Measurements from ENCODE around the gene RASSF1.
A peak's percentile ranks its signal among the peaks of the same experiment; 100 is the strongest.

Gene RASSF1

DNA sequence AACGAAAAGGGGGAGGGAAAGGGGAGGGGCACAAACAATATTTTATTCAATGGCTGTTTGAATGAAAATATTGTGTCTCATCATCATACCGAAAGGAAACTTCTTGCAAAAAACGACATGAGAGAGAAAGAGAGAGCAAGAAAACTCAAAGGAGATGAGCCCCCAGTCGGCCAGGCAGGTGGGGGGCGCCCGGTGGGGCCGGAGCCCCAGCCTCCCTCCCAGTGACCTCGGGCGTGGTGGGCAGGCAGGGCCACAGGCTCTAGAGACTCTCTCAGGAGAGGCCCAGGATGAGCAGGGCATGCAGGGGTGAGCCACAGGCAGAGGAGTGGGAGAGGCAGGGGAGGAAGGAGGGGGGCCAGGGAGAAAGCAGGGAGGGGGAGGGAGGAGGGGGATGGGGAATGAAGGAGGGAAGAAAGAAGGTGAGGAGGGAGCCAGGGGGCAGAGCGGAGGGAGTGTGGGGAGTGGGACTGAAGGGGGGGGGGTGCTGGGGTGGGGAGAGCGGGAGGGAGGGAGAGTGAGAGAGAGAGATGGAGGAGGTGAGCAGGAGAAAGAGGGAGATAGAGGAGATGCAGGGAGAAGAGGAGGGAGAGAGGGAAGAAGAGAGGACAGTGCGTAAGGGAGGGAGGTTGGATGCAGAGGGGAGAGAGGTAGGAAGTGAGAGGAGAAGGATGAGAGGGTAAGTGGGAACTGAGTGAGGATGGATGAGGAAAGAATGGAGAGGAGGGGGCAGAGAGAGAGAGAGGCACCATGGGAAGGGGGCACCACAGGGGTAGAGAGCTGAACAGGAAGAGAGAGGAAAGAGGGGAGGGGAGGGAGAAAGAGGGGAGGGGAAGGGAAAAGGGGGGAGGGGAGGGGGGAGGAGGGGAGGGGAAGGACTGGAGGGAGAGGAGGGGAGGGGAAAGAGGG is 32.8 kb upstream of the RASSF1 start:
- H3K27ac ChIP-seq: no peak overlapping the region
- TF ChIP-seq, protein P1, sequence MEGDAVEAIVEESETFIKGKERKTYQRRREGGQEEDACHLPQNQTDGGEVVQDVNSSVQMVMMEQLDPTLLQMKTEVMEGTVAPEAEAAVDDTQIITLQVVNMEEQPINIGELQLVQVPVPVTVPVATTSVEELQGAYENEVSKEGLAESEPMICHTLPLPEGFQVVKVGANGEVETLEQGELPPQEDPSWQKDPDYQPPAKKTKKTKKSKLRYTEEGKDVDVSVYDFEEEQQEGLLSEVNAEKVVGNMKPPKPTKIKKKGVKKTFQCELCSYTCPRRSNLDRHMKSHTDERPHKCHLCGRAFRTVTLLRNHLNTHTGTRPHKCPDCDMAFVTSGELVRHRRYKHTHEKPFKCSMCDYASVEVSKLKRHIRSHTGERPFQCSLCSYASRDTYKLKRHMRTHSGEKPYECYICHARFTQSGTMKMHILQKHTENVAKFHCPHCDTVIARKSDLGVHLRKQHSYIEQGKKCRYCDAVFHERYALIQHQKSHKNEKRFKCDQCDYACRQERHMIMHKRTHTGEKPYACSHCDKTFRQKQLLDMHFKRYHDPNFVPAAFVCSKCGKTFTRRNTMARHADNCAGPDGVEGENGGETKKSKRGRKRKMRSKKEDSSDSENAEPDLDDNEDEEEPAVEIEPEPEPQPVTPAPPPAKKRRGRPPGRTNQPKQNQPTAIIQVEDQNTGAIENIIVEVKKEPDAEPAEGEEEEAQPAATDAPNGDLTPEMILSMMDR (conservative IDR thresholded peaks at IDR 0.05): no peak
- no peak for TF ChIP-seq ZFX (IDR thresholded peaks at IDR 0.05)

DNA sequence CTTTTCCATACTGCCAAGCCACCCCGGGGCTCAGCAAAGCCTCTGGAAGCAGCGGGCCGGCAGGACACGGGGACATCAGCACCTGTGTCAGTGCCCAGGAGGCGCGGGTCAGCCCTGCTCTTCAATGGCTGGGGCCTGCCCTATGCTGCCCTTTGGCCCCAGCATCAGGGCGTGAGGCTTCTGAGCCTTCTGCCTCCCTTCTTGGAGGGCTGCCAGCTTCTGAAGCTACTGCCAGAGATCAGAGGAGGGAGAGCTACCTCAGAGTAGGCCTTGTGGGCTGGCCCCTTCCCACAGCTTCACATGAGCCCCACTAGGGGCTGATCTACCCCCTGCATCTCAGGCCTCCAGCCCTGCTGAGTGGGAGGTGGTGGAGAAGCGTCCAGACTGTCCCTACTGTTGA is 31.7 kb upstream of the RASSF1 start:
- TF ChIP-seq, protein P1 (conservative IDR thresholded peaks at IDR 0.05): no peak
- no peak for TF ChIP-seq ZFX (IDR thresholded peaks at IDR 0.05)
- no peak overlapping the region for H3K27ac ChIP-seq

DNA sequence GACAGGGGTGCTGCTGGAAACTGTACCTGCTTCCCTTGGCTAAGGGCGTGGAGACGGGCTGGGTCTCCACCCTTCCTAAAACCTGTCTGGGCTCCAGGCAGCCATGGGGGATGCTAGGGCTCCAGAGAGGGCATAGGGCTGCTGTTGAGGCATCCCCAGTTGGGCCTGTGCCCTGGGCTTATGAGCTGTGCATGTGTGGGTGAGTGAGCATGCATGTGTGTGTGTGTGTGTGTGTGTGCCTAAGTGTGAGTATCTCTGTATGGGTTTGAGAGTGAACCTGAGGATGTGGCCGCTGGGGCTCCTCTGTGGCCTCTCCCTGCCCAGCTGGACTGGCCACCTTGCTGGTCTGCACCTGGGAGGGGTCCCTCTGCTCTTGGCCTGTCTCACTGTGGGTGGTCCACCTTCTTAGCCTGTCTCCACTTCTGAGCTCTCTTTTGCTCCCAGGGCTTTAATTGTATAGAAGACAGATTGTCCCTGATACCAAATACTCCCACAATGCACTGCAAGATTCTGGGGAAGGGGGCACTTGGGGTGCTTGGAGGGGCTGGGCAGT is 30.6 kb upstream of the RASSF1 start:
- TF ChIP-seq ZFX (IDR thresholded peaks at IDR 0.05): no peak
- TF ChIP-seq, protein P1 (conservative IDR thresholded peaks at IDR 0.05): no peak
- no peak overlapping the region for H3K27ac ChIP-seq

DNA sequence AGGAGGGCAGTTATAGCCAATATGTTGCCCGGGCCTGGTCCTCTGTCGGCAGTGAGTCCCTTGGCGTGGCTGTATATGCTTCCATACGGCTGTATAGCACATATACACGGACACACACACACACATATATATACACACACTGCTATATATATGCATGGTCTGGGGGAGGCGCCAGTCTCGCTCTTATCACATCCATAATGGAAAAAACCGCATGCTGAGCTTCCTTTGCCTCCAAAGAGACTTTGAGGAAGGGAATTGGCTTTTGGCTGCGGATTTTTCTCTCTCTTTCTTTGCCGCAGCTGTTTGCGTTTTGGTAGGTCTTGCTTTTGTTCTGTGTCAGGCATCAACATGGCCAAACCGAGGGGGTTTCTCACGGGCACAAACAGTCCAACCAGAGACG is 30.0 kb upstream of the RASSF1 start:
- TF ChIP-seq, protein P1 (conservative IDR thresholded peaks at IDR 0.05): no peak; the same call in 1 of the 2 replicates
- TF ChIP-seq ZFX (IDR thresholded peaks at IDR 0.05): no peak
- H3K27ac ChIP-seq: no peak overlapping the region

DNA sequence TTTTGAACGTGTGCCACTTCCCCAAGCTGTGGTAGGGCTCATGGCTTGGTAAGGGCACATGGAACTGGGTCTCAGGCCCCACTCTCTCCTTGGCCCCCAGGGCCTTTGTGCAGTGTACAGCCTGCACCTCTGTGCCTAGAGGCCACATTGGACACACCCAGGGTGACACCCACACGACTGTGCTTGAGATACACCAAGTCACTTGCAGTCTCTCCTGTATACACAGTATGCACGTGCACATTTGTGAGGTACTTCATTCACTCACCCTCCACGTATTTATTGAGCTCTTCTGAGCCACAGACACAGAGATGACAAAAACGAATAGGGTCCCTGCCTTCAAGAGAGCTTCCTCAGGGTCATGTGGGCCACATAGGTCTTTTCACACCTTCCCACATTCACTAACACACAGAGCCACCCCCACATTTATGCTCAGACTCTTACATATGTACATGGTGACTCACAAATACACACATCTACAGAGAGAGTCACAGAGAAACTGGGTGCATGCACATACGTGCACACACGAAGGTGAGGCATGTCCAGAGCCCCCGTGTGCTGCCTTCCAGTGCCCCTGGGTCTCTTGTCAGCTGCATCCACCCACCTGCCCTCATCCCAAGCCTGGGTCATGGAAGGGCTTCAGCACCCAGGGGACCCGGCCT is 28.5 kb upstream of the RASSF1 start:
- TF ChIP-seq, protein P1 (conservative IDR thresholded peaks at IDR 0.05): no peak
- TF ChIP-seq ZFX (IDR thresholded peaks at IDR 0.05): no peak

DNA sequence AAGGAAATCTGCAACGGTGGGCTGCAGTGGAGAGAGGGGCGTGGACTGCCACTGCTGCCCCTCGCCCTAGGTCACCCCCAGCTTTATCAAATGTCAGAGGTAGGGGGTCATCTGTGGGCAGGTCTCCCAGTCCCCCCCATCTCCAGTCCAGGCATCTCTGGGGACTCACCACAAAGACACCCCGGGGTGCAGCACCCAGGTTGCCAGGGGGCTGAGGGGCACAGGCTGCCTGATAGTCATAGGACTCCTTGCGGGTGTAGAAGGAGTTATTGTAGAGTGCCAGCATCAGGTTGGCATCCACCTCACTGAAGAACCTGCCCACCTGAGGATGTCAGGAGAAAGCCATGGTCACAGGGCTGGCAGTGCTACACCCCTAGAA is 25.2 kb upstream of the RASSF1 start:
- H3K27ac ChIP-seq: peak overlapping the region; percentile 66

More for the DNA sequence above, 28.5 kb upstream of the RASSF1 start:
- no peak overlapping the region for H3K27ac ChIP-seq

More for the DNA sequence above, 25.2 kb upstream of the RASSF1 start:
- TF ChIP-seq ZFX (IDR thresholded peaks at IDR 0.05): no peak
- TF ChIP-seq, protein P1 (conservative IDR thresholded peaks at IDR 0.05): no peak
